Stimulated activated CD4-positive, alpha-beta T cell treated with anti-CD3 and anti-CD28 coated beads, Interleukin-12 subunit alpha, Interleukin-12 subunit beta, amount 100 ng/mL, for 24 hours (primary cell): ENCODE data around the gene COL4A1.
A peak's percentile ranks its signal among the peaks of the same experiment; 100 is the strongest.

Experiments
- DNase-seq, 2 experiments: peaks; one replicate each; pipeline ENCODE4 v3.0.0-alpha.2; 2020; ENCODE audit warnings: low read depth in 2 of 2

COL4A1 gene

DNA sequence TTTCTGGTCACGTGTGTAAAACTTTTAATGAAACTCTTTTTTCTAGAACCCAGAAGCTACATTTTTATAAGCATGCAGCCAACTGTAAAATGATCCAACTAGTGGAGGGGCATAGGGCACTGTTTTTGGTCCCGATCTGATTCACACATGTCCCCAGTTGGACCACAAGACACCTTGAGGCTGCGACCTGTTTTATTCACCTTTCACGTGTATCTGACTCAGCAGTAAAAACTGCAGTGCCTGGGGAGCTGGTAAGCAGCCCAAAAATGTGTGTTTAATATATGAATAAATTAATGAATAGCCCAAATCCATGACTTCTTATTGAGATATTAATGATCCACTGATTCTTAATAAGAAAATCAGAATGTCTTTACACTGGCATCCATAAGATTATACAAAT is 140.4 kb downstream of the COL4A1 start:
- DNase-seq: no peak

DNA sequence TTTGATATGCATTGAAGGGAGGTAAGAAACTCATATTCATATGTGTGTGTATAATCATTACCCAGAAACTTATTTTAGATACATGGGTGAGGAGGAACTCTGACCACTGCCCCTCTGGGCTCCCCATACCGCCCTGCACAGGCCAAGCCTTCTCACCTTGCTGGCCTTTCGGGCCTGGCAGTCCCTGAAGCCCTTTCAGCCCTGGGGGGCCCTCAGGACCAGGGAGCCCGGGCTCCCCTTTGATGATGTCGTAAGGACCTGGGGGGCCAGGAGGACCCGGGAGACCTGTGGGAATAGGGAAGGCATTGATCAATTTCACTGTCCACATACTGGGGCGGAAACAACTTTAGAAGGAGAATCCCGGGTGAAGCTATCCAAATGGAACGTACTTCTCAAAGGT is 142.3 kb downstream of the COL4A1 start:
- no peak for DNase-seq

- no peak for DNase-seq
Measured at GRCh38 chr13:110162866-110163658, 143.9 kb downstream of the COL4A1 start.

DNA sequence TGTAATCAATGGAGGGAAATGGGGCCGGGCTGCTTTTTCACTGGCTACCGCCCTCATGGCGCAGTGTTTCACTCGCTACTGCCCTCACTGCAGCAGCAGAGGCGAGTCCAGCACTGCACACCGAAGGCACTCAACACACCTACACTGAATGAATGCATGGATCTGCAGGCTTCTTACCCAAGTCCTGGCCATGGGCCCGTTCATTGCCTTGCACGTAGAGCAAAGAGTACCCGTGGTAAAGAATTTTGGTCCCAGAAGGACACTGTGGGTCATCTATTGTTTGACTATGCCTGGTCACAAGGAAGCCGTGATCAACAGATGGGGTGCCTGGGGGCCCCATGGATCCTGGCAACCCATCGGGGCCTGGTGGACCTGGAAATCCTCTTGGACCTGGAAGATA is 144.9 kb downstream of the COL4A1 start:
- DNase-seq: no peak

GRCh38 chr13:110161112-110161882 is 145.7 kb downstream of the COL4A1 start:
- no peak for DNase-seq

DNA sequence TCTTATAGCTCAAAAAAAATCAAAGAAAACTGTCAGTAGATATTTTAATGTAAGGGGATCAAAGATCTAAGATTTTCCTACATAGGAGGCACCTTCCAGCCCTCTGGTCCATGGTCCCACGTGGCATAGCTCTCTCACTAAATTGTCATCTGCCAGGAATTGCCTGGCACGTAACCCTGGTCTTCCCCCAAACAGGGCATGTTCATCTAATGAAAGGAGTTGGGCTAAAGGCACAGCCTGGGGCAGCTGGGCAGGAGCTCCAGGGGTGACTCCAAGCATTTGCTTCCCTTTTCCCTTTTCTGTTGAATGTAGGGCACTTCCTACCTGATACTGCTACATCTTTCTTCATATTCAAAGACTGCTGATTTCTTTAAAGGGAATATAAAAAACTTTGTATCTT is 148.7 kb downstream of the COL4A1 start:
- no peak for DNase-seq

- DNase-seq: no peak
Measured at GRCh38 chr13:110157718-110158117, 149.2 kb downstream of the COL4A1 start.

GRCh38 chr13:110156301-110157049 is 150.5 kb downstream of the COL4A1 start:
- DNase-seq: no peak

DNA sequence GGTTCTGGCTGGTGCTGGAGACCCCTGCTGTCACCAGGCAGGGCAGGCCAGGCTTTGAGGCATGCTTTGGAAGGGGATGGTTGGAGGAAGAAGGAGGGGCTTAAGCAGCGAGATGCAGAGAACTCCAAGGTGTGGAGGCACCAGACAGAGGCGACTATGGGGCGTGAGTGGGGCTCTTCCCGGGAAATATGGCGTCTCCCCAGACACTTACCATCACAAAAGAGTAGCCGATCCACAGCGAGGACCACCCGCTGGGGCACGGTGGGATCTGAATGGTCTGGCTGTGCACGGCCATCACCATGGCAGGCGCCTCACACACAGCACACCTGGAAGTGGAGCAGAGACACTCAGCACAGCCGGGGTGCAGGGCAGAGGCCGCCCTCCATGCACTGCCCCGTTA is 151.9 kb downstream of the COL4A1 start:
- DNase-seq: no peak

- DNase-seq: no peak
Measured at GRCh38 chr13:110154410-110154933, 152.5 kb downstream of the COL4A1 start.

GRCh38 chr13:110152351-110152750 is 154.6 kb downstream of the COL4A1 start:
- no peak for DNase-seq

GRCh38 chr13:110151462-110151861 is 155.5 kb downstream of the COL4A1 start:
- no peak for DNase-seq

DNA sequence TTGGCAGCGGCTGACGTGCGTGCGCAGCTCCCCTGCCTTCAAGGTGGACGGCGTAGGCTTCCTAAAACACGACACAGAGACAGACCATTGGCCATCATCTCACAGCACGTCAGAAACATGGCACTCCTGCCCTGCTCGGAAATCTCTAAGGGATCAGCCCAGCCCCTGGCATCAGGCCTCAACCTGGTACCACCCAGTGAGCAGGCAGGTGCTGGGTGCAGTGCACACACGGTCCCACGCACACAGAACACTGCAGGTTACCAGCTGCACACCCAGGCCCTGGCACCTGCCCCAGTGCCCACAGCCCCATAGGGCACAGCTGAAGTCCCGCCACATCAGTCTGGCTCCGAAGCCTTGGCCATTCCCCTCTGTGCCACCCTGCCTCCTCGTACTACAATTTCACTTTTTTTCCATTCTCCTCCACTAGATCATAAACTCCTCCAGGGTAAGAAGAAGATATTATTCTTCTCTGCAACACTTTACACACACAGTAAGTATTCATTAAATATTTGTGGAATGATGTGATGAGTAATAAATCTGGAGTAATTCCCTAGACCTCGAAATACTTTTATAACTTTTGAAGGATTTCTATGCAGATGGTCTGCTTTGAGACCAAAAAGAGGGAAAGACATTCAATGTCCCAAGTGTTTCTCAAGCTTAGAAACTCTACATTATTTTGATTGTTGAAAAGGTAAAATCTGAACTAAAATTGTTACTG is 156.4 kb downstream of the COL4A1 start:
- no peak for DNase-seq

- no peak for DNase-seq
Measured at GRCh38 chr13:110149036-110149435, 157.9 kb downstream of the COL4A1 start.

DNA sequence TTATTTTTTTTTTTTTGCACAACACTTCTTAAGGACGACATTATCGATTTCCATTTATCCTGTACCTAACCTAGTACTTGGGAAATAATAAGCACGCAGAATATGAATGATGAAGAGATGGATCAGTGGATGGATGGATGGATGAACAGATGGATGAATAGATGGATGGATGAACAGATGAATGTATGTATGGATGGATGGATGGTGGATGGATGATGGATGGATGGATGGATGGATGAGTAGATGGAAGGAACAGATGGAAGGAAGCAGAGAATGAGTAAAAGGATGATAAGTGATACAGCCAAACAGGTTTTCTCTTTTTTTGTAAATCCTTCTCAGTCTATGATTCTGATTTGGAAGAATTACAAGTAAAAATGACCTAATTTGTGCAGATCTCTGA is 166.9 kb downstream of the COL4A1 start:
- DNase-seq: no peak

DNA sequence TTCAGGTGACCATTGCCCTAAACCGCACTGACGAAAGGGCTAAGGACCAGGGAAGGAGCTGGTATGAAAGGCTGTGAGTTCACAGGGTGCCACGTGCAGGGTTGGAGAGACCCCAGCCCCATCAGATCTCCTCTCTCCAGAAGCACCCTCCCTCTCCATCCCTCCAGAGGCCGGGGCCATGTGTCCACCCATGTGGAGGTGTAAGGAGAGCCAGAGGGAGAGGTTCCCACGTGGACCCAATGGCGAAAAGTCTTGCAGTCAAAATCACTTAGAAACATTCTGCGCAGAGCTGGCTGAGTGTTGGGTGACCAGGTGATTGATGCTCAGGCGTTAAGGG is 168.3 kb downstream of the COL4A1 start:
- DNase-seq: no peak

DNA sequence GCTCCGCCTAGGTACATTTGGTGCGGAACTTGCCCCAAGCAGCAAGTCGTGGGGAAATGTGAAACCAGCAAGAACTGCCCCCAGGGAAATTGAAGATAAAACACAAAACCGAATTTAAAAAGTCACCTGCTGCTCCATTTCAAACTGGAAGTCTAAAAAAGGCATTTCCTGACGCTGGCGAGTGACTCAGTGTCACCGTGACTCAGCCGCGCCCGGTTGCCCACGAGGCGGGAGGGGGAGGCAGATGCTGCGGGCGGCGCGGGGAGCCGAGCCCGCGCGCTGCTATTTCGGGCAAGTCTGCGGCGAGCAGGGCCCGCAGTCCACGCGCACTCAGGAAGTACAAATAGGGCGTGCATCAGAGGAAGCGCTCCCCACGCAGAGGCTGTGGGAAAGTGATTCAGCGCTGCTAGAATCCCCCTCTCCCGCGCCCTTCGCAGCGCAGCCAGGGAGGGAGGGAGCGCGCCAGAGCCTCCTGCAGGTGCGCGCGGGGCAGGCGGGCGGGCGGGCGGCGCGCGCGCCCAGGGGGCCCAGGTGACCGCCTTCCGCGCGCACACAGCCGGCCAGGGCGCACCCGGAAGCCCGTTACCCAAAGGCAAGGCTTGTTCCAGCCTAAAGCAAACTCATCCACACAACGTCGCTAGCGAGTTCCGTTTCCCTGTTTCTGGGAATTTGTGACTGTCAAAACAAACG is 168.8 kb downstream of the COL4A1 start:
- DNase-seq: peak; percentile 54 to 66

- no peak for DNase-seq
Measured at GRCh38 chr13:110137680-110138009, 169.3 kb downstream of the COL4A1 start.

- no peak for DNase-seq
Measured at GRCh38 chr13:110136660-110137585, 170.0 kb downstream of the COL4A1 start.

DNA sequence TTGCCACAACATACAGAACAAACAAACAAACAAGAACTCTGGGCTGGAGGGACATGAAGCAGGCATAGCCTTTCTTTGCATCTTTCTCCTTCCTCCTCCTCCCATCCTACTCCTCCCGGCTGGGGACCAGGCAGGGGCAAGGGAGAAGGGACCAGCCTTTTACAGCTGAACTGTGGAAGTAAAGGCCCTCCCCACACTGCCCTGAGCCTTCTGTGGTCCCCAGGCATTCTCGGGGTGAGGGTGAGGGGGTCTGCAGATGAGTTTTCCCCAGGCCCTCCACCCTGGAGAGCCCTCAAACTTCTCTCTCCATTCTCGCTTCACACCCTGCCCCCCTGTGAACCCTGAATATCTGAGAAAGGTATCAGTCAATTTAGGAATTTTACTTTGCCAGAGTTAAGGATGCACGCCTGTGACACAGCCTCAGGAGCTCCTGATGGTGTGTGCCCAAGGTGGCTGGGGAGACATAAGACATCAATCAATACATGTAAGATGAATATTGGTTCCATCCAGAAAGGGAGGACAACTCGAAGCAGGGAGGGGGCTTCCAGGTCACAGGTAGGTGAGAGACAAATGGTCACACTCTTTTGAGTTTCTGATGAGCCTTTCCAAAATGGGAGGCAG is 170.9 kb downstream of the COL4A1 start:
- no peak for DNase-seq
